PC-3 (cell line): ENCODE measurements around the gene SNAI3. TPM values are rescaled to one million over a fixed set of nuclear protein-coding genes. Genes with fewer than 3 reads are reported as not detected.

ENCODE experiments used
- ATAC-seq: fragments of 200-7000 bp; cut with Tn5 transposase; 2 replicates; pipeline ENCODE4 v1.9.1; 2020; ENCODE audit warnings: mild to moderate bottlenecking, moderate library complexity
- BruUV-seq: library from RNA; stranded (reverse); fragments of 400-500 nt; replicated peaks from 2 replicates; lab custom pipeline; 2021; lab: Mats Ljungman, UMichigan
- CTCF ChIA-PET: fragments of 300-600 bp; sonication (Branson Sonifier 250); formaldehyde crosslinking; loops from one replicate; lab custom pipeline; 2022; ENCODE audit warnings: antibody characterized with exemption; lab: Charles Lee
- POLR2A ChIA-PET: fragments of 300-600 bp; sonication (Branson Sonifier 250); formaldehyde crosslinking; loops from one replicate; lab custom pipeline; 2022; ENCODE audit warnings: antibody characterized with exemption; ENCODE audit not compliant: unreplicated experiment; lab: Charles Lee
- DNase-seq: peaks from one replicate; pipeline ENCODE4 v3.0.0-alpha.2; 2015
- H2AFZ ChIP-seq: fragments of 300-600 bp; sonication (generic); 2 replicates; pipeline ENCODE4 v1.6.0; 2016; ENCODE audit warnings: antibody characterized with exemption, low read length
- H3F3A ChIP-seq: fragments of 300-600 bp; sonication (generic); one replicate; pipeline ENCODE4 v1.6.0; 2017; ENCODE audit warnings: antibody characterized with exemption, low read length, control low read depth, mild to moderate bottlenecking; ENCODE audit not compliant: unreplicated experiment
- H3K27ac ChIP-seq: fragments of 300-600 bp; sonication (generic); 2 replicates; pipeline ENCODE4 v1.5.1; 2016; ENCODE audit warnings: mild to moderate bottlenecking, low read length
- H3K27me3 ChIP-seq: fragments of 300-600 bp; sonication (generic); 2 replicates; pipeline ENCODE4 v1.6.1; 2016; ENCODE audit warnings: low read length, mixed read lengths
- H3K36me3 ChIP-seq: fragments of 300-600 bp; sonication (generic); 2 replicates; pipeline ENCODE4 v1.6.1; 2016; ENCODE audit warnings: low read depth, mixed run types, low read length, mixed read lengths
- H3K4me1 ChIP-seq: fragments of 300-600 bp; sonication (generic); 2 replicates; pipeline ENCODE4 v1.5.1; 2016; ENCODE audit warnings: low read length; ENCODE audit not compliant: insufficient read depth
- H3K4me2 ChIP-seq: fragments of 300-600 bp; sonication (generic); 2 replicates; pipeline ENCODE4 v1.6.0; 2016; ENCODE audit warnings: low read length
- H3K4me3 ChIP-seq: fragments of 300-600 bp; sonication (generic); 2 replicates; pipeline ENCODE4 v1.5.1; 2016; ENCODE audit warnings: mild to moderate bottlenecking, low read length, mixed read lengths
- H3K79me2 ChIP-seq: fragments of 300-600 bp; sonication (generic); 2 replicates; pipeline ENCODE4 v1.6.1; 2017; ENCODE audit warnings: low read length, mixed read lengths
- H3K9ac ChIP-seq: fragments of 300-600 bp; sonication (generic); 2 replicates; pipeline ENCODE4 v1.6.0; 2016; ENCODE audit warnings: mild to moderate bottlenecking, low read length
- H3K9me2 ChIP-seq: fragments of 300-600 bp; sonication (generic); replicated peaks from 2 replicates; pipeline ENCODE4 v1.6.1; 2016; ENCODE audit warnings: mixed run types, low read length, mixed read lengths
- H3K9me3 ChIP-seq: fragments of 300-600 bp; sonication (generic); 2 replicates; pipeline ENCODE4 v1.6.1; 2016; ENCODE audit warnings: low read length, mixed read lengths
- H4K20me1 ChIP-seq: fragments of 300-600 bp; sonication (generic); 2 replicates; pipeline ENCODE4 v1.6.1; 2016; ENCODE audit warnings: low read length, mixed read lengths
- EZH2 ChIP-seq: fragments of 300-600 bp; sonication (generic); IDR thresholded peaks from one replicate; pipeline ENCODE4 v1.6.1; 2017; ENCODE audit warnings: antibody characterized with exemption, mild to moderate bottlenecking, low read length; ENCODE audit not compliant: unreplicated experiment
- EZH2phosphoT487 ChIP-seq: fragments of 300-600 bp; sonication (generic); IDR thresholded peaks from 2 replicates; pipeline ENCODE4 v1.6.1; 2018; ENCODE audit warnings: mild to moderate bottlenecking, antibody characterized with exemption, low read length, borderline replicate concordance
- intact Hi-C: fragments of 100-400 bp; cut with micrococcal nuclease; formaldehyde crosslinking; loops from 2 replicates; pipeline ENCODE4 v1.9.0; 2023
- total RNA-seq: library from RNA; depleted of rRNA; stranded (reverse); fragments of >200 nt; gene quantifications from 2 replicates; pipeline ENCODE4 v1.2.3, GENCODE V29; 2014
- TF ChIP-seq, protein P1 (sequence below): fragments of 300-600 bp; sonication (generic); conservative IDR thresholded peaks from 2 replicates; pipeline ENCODE4 v1.5.1; 2017; ENCODE audit warnings: antibody characterized with exemption, low read depth, mild to moderate bottlenecking, low read length

The SNAI3 gene
- total RNA-seq, 1 experiment from 2014 or later = 0.22 TPM

- ATAC-seq (no peak), DNase-seq (no peak)
- Histone ChIP-seq H4K20me1 (no peaks in the 10 kb centered on the region), H3K9ac (no peak overlapping the region), H3K9me3 (no peaks in the 10 kb centered on the region), H3K27me3 (no peaks in the 10 kb centered on the region), H3K4me1 (no peaks in the 10 kb centered on the region), H2AFZ (no peak overlapping the region), H3K4me2 (no peak overlapping the region), H3K4me3 (no peak overlapping the region), H3F3A (no peaks in the 10 kb centered on the region), H3K9me2 (no peaks in the 10 kb centered on the region), H3K36me3 (peaks cover 4% of the 10 kb centered on the region), H3K79me2 (no peaks in the 10 kb centered on the region), H3K27ac (no peak overlapping the region)
- no TSS peak for BruUV-seq
- no peak for TF ChIP-seq EZH2
- TF ChIP-seq, protein P1, sequence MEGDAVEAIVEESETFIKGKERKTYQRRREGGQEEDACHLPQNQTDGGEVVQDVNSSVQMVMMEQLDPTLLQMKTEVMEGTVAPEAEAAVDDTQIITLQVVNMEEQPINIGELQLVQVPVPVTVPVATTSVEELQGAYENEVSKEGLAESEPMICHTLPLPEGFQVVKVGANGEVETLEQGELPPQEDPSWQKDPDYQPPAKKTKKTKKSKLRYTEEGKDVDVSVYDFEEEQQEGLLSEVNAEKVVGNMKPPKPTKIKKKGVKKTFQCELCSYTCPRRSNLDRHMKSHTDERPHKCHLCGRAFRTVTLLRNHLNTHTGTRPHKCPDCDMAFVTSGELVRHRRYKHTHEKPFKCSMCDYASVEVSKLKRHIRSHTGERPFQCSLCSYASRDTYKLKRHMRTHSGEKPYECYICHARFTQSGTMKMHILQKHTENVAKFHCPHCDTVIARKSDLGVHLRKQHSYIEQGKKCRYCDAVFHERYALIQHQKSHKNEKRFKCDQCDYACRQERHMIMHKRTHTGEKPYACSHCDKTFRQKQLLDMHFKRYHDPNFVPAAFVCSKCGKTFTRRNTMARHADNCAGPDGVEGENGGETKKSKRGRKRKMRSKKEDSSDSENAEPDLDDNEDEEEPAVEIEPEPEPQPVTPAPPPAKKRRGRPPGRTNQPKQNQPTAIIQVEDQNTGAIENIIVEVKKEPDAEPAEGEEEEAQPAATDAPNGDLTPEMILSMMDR = no peak
- no peak for TF ChIP-seq EZH2phosphoT487
- ChIA-PET CTCF (no interaction called here), POLR2A (no interaction called here)
- intact Hi-C loops = no loop called here
Observed at GRCh38 chr16:88733630-88734360, 47.5 kb upstream of the SNAI3 start.

DNA sequence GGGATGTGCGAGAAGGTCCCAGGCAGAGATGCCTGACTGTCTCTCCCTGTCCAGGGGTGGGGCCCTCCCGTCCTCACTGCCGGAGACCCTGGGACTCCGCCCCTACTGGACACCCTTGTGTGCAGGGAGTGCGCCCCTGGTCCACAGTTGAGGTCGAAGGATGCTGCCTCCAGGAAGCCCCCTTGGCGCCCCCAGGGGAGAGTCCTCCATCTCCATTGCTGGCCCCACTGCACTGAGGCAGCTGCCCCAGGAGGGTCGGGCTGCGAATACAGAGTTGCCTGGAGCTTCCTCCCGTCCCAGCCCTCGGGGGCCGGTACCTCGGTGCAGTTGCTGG, 46.6 kb upstream of the SNAI3 start:
- peaks cover 4% of the 10 kb centered on the region for H3K36me3 ChIP-seq
- no peak for ATAC-seq
- BruUV-seq = no TSS peak

More for the DNA sequence above, 46.6 kb upstream of the SNAI3 start:
- CTCF ChIA-PET = no interaction called here
- DNase-seq = no peak
- H3K4me2 ChIP-seq = no peak overlapping the region
- no peak overlapping the region for H3K9ac ChIP-seq
- H3F3A ChIP-seq = no peaks in the 10 kb centered on the region
- H3K27me3 ChIP-seq = no peaks in the 10 kb centered on the region
- intact Hi-C loops = no loop called here
- H3K9me2 ChIP-seq = no peaks in the 10 kb centered on the region
- no peak overlapping the region for H3K4me3 ChIP-seq
- no peaks in the 10 kb centered on the region for H4K20me1 ChIP-seq
- POLR2A ChIA-PET = no interaction called here
- H3K4me1 ChIP-seq = no peaks in the 10 kb centered on the region
- no peaks in the 10 kb centered on the region for H3K9me3 ChIP-seq
- TF ChIP-seq EZH2 (no peak), EZH2phosphoT487 (no peak)
- TF ChIP-seq, protein P1 = no peak
- H3K79me2 ChIP-seq = no peaks in the 10 kb centered on the region
- H2AFZ ChIP-seq = no peak overlapping the region
- H3K27ac ChIP-seq = no peak overlapping the region
